GM19463 (cell line): ENCODE measurements around the gene STON2.

Experiments
- ATAC-seq: cut with Tn5 transposase; IDR thresholded peaks from one replicate; pipeline ENCODE4 v1.9.1; 2021; ENCODE audit warnings: mild to moderate bottlenecking, moderate library complexity; ENCODE audit not compliant: unreplicated experiment

Gene STON2

GRCh38 chr14:81340201-81340600 lies 59.9 kb downstream of the STON2 start:
- ATAC-seq, result no peak

- ATAC-seq, result no peak
Measured at GRCh38 chr14:81337073-81337472, 63.1 kb downstream of the STON2 start.

- no peak for ATAC-seq
Measured at GRCh38 chr14:81336009-81336408, 64.1 kb downstream of the STON2 start.

- no peak for ATAC-seq
Measured at GRCh38 chr14:81332725-81333124, 67.4 kb downstream of the STON2 start.

- ATAC-seq, result no peak
Measured at GRCh38 chr14:81331229-81332021, 68.7 kb downstream of the STON2 start.

- no peak for ATAC-seq
Measured at GRCh38 chr14:81330619-81331122, 69.5 kb downstream of the STON2 start.

- ATAC-seq, result no peak
Measured at GRCh38 chr14:81329640-81330381, 70.3 kb downstream of the STON2 start.

- no peak for ATAC-seq
Measured at GRCh38 chr14:81326451-81326850, 73.7 kb downstream of the STON2 start.

- ATAC-seq, result no peak
Measured at GRCh38 chr14:81324011-81324410, 76.1 kb downstream of the STON2 start.

- no peak for ATAC-seq
Measured at GRCh38 chr14:81323093-81323492, 77.0 kb downstream of the STON2 start.

- no peak for ATAC-seq
Measured at GRCh38 chr14:81319946-81320345, 80.2 kb downstream of the STON2 start.

GRCh38 chr14:81319314-81319713 lies 80.8 kb downstream of the STON2 start:
- no peak for ATAC-seq

GRCh38 chr14:81315341-81315740 lies 84.8 kb downstream of the STON2 start:
- ATAC-seq, result no peak

GRCh38 chr14:81314443-81315175 lies 85.5 kb downstream of the STON2 start:
- no peak for ATAC-seq

- ATAC-seq, result no peak
Measured at GRCh38 chr14:81313775-81314429, 86.2 kb downstream of the STON2 start.

- no peak for ATAC-seq
Measured at GRCh38 chr14:81313200-81313599, 86.9 kb downstream of the STON2 start.

- no peak for ATAC-seq
Measured at GRCh38 chr14:81312289-81312876, 87.7 kb downstream of the STON2 start.

- ATAC-seq, result no peak
Measured at GRCh38 chr14:81311778-81312177, 88.3 kb downstream of the STON2 start.

GRCh38 chr14:81311141-81311540 lies 89.0 kb downstream of the STON2 start:
- no peak for ATAC-seq

GRCh38 chr14:81310606-81311005 lies 89.5 kb downstream of the STON2 start:
- ATAC-seq, result no peak
